Fibroblast of skin of left biceps (primary cell): Measurements from ENCODE around the gene EPHA6.
"Not testable (repeated sequence)": the region's sequence is repeated elsewhere in the genome, so short reads cannot be mapped to it uniquely, and the experiment has no call there.

Experiments
- DNase-seq, 2 experiments: peaks; one replicate each; pipeline ENCODE4 v3.0.0-alpha.2; 2013; ENCODE audit warnings: low read depth in 2 of 2

Gene EPHA6

GRCh38 chr3:97021778-97022177 is 207.4 kb downstream of the EPHA6 start:
- DNase-seq, result no peak

GRCh38 chr3:97025612-97026011 is 211.2 kb downstream of the EPHA6 start:
- not testable (repeated sequence) for DNase-seq

- no peak for DNase-seq
Observed at GRCh38 chr3:97029972-97030371, 215.6 kb downstream of the EPHA6 start.

- no peak for DNase-seq
Observed at GRCh38 chr3:97037294-97037943, 223.0 kb downstream of the EPHA6 start.

- no peak for DNase-seq
Observed at GRCh38 chr3:97043411-97043810, 229.0 kb downstream of the EPHA6 start.

GRCh38 chr3:97057365-97057764 is 243.0 kb downstream of the EPHA6 start:
- DNase-seq, result no peak

- no peak for DNase-seq
Observed at GRCh38 chr3:97059168-97059567, 244.8 kb downstream of the EPHA6 start.

GRCh38 chr3:97066531-97066930 is 252.1 kb downstream of the EPHA6 start:
- no peak for DNase-seq

- DNase-seq, result no peak
Observed at GRCh38 chr3:97070302-97070701, 255.9 kb downstream of the EPHA6 start.

- DNase-seq, result no peak
Observed at GRCh38 chr3:97074546-97074945, 260.2 kb downstream of the EPHA6 start.

GRCh38 chr3:97076673-97077072 is 262.3 kb downstream of the EPHA6 start:
- no peak for DNase-seq

- DNase-seq, result no peak
Observed at GRCh38 chr3:97089621-97090020, 275.2 kb downstream of the EPHA6 start.

GRCh38 chr3:97102641-97103040 is 288.2 kb downstream of the EPHA6 start:
- DNase-seq, result no peak

GRCh38 chr3:97105989-97106651 is 291.7 kb downstream of the EPHA6 start:
- no peak for DNase-seq

- no peak for DNase-seq
Observed at GRCh38 chr3:97106652-97106989, 292.2 kb downstream of the EPHA6 start.

- DNase-seq, result no peak
Observed at GRCh38 chr3:97108136-97108535, 293.7 kb downstream of the EPHA6 start.

GRCh38 chr3:97111244-97111643 is 296.9 kb downstream of the EPHA6 start:
- no peak for DNase-seq

- no peak for DNase-seq
Observed at GRCh38 chr3:97121386-97121785, 307.0 kb downstream of the EPHA6 start.

- no peak for DNase-seq
Observed at GRCh38 chr3:97125902-97126499, 311.6 kb downstream of the EPHA6 start.

- DNase-seq, result no peak
Observed at GRCh38 chr3:97131476-97131875, 317.1 kb downstream of the EPHA6 start.

- DNase-seq, result no peak
Observed at GRCh38 chr3:97138914-97139541, 324.6 kb downstream of the EPHA6 start.

- no peak for DNase-seq
Observed at GRCh38 chr3:97148931-97149330, 334.5 kb downstream of the EPHA6 start.

- DNase-seq, result no peak
Observed at GRCh38 chr3:97161169-97161568, 346.8 kb downstream of the EPHA6 start.
